Measurements from ENCODE around the gene GPR31.

GPR31 gene

GRCh38 chr6:167139761-167140160, 18.0 kb downstream of the GPR31 start:
- DNase-seq (ENCODE audit: low spot score) = peak; percentile 20

- no peak for DNase-seq (ENCODE audit: low spot score)
Measured at GRCh38 chr6:167137881-167138280, 19.9 kb downstream of the GPR31 start.

DNA sequence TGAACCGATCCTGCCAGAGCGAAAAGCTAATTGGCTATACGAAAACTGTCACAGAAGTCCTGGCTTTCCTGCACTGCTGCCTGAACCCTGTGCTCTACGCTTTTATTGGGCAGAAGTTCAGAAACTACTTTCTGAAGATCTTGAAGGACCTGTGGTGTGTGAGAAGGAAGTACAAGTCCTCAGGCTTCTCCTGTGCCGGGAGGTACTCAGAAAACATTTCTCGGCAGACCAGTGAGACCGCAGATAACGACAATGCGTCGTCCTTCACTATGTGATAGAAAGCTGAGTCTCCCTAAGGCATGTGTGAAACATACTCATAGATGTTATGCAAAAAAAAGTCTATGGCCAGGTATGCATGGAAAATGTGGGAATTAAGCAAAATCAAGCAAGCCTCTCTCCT, 20.7 kb downstream of the GPR31 start:
- no peak for DNase-seq (ENCODE audit: low spot score)

GRCh38 chr6:167136376-167136775, 21.4 kb downstream of the GPR31 start:
- no peak for DNase-seq (ENCODE audit: low spot score)

DNA sequence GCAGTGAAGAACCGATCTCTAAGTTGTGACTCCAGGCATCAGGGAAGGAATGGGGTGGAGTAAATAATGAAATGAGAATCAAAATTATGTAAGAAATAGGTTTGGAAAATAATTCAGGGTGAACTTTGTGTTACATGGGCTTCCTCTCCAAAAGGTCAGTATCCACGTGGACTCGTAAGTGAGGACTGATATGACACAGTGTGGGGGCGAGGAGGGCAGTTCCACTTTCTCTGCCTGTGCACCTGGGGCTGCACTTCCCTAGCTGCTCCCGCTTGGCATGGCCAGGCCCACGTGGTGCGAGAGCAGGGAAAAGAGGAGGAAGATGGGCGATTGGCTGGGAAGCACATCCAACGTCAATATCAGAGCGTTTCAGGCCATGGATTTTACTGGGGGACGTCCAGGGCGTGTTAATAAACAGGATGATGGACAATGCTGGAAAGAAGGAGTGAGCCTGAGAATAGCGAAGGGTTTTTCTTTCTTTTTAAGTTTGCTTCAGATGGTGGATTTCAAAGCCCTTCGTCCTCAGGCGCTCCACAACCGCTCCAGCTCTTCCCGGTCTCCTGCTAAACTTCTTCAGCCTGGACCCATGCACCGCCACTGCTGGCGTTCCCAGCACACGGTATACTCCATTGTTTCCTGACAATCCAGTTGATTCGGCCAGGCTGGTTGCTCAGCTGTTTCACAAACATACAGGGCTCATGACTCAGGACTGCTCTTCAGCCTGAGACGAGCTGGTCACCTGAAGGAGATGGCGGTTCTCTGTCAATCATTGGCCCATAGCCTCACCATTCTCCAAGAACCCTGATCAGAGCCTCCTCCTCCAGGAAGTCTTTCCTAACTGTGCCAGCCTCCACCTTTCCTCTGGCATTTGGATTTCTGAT, 23.1 kb downstream of the GPR31 start:
- DNase-seq (ENCODE audit: low spot score) = no peak

DNA sequence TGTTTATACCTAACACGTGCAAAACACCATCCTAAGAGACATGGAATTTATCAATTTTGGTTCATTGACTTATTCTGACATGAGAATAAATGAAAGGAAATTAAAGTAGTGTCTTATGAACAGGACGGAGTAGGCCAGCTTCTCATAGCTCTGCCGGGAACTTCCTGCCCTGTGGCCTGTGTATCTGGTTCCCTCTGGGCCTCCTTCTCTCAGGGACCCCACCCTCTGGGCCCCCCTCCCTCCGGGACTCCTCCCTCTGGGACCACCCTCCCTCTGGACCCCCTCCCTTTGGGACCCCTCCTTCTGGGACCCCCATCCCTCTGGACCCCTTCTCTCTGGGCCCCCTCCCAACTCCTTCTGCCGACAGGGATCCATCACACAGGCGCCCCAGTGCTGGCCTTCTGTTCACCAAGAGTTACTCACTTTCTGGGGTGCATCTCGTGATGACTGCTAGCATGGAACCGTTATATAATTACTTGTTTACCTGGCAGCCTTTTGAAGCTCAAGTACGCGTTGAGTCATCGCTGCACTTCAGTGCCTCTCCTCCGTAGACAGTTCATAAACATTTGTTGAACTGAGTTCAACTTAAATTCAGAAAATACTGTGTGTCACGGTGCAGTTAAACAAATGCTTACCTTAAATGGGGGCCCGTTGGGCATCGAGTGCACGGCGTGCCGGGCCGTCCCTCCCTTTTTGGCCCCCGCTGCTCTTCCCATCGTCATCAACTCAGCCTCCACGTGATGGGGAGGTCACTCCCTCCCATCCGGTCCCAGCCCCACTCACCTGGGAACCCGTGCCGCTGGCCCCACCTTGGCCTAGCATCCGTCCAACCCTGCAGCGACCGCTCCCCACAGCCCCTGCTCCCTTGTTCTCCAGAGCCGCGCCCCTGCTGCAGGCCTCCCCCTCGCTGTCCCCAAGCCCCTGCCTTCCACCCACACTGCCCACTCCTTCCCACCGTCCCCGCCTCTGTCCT, 26.8 kb downstream of the GPR31 start:
- no peak for DNase-seq (ENCODE audit: low spot score)

DNA sequence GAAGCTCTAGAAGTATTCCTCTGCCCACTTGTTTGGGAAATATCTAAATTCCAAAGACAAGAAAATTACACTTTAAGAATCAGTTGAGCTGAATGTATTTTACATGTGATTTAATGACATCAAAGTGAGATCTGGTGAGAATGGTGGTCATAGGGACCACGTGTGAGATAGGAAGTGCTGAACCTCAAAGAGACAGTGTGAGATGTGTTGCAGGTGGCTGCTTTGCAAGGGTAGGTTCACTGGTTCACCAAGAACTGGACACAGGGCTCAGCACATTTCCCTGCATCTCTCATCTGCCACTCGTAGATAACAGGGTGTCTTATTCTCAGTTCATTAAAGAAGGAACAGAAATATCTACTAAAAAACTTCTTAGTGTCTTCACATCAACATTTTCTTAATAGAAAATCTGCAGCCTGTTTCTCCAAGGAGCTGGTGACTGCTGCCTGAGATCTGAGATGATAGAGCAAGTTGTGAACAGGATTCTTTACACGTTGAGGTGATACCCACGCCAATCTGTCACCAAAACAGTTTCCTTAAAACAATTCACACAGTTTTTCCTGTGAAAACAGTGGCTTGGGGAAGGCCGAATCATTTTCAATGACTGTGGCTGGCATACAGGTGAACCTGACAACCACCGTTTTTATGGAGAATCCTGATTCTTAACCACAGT, 27.6 kb downstream of the GPR31 start:
- peak; percentile 46 for DNase-seq (ENCODE audit: low spot score)

GRCh38 chr6:167129562-167129961, 28.2 kb downstream of the GPR31 start:
- no peak for DNase-seq (ENCODE audit: low spot score)

DNA sequence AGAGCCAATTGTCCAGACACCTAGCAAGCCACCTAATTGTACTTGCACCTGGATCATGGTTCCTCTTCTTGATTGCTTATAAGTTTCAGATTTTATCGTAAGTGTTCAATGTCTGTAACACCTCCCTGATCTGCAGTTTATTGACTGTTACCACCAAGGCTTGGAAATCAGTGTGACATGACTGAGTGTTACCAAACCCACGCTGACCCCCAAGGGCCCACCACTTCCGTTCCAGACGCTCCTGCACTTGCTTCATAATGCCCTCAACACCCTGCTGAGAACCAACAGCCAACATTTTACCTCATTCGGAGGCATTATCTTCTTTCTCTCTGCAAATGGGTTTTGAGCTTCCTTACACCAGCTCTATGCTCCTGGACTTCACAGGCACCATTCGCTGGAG, 28.6 kb downstream of the GPR31 start:
- no peak for DNase-seq (ENCODE audit: low spot score)

DNA sequence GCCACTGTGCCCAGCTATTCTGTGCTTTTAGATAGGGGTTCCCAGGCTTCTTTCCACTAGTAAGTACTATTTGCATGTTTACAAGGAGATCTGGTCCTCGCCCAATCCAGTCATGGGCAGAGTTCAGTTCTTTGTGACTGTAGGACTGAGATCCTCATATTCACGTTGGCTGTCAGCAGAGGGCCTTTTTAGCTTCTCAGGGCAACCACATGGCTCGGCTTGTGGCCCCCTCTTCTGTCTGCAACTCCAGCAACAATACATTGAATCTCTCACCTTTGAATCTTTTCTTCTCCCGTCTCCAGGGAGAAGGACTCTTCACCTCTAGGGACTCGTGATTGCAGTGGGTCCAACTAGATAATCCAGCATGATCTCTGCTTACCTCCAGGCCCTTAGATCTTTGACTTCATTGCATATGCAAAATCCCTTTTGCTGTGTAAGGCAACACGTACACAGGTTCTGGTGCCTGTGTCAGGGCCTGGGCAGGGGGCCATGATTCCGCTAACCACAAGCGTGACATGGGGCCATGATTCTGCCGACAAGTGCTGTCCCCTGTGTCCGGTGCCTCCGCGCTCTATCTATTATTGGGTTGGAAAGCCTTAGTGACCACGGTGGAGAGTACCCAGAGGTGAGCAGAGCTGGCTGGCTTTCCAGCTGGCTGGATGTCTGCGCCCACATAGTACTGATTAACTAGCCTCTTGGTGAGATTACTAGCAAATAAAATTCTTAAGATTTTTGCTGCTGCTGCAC, 29.8 kb downstream of the GPR31 start:
- DNase-seq (ENCODE audit: low spot score) = no peak

DNA sequence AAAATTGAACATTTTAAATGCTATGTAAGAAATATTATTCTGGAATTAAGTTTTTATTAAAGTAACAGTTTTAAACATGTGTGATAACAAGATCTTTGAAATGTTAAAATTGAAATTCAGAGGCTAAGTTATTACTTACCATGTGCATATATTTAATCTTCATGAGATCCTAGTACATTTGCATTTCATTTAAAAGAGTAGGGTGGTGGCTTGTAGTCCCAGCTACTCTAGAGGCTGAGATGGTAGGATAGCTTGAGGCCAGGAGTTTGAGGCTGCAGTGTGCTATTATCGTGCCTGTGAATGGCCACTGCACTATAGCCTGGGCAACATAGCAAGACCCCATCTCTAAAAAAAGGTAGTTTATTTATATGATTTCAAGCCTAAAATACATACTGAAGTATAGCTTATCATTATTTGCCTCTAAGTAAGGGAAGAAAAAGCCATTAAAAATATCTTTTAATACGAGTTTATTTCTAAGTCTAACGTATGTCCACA, 31.9 kb downstream of the GPR31 start:
- no peak for DNase-seq (ENCODE audit: low spot score)

- DNase-seq (ENCODE audit: low spot score) = no peak
Measured at GRCh38 chr6:167125410-167125809, 32.4 kb downstream of the GPR31 start.

DNA sequence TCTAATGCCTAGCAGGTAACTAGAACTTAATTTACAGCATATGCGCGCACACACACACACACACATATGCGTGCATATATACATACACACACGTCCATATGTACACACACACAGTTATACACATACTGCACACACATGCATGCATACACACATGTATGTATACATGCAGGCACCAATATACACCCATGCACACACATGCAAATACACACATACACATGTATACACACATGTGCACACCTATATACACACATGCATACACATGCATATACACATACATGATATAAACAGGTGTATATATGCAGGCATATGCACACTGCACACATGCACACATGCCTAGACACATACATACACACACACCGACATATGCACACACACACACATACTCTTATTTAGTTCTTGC, 33.0 kb downstream of the GPR31 start:
- DNase-seq (ENCODE audit: low spot score) = no peak

DNA sequence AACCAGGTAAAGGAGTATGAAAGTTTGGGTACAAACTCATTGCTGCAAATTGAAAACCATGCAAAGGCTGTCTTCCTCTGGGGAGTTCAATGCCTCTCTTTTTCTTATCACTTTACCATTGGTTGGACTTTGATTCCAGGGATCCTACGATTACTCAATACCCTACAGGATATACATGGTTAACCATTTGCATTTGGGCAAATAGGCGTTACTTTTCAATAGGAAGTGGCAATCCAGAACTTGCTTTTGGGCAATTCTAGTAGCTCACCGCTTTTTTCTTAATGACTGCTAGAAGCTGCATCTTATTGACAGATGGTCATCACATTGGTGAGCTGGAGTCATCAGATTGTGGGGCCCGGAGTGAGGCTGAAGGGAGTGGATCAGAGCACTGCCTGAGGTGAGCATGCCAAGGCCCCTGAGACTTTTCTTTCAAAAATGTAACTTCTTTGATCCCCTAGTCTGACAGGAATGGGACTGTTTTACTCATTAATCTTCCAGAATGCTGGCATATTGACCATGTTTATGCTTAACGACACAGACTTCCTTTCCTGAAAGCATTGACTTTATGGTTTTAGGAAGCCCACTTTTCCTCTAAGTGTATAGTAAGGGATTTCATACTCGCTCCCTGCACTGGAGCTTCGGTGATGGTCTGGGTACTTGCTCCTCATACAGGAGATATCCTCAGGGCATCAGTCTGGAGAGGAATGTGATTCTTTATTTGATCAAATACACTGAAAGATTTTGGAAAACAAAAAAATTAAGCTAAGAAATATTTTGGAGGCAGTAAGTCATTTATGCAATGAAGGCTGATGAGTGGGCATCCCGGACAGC, 34.7 kb downstream of the GPR31 start, which contains the start of gene CCR6:
Gene CCR6, plus strand, starts transcription at position 270 of the 831 bp plus-strand sequence. CDS start 13,039 bp downstream, outside the sequence.
- DNase-seq (ENCODE audit: low spot score) = peak; percentile 21

- peak; percentile 53 for DNase-seq (ENCODE audit: low spot score)
Measured at GRCh38 chr6:167122041-167122826, 35.5 kb downstream of the GPR31 start.

- no peak for DNase-seq (ENCODE audit: low spot score)
Measured at GRCh38 chr6:167121335-167121841, 36.4 kb downstream of the GPR31 start.

GRCh38 chr6:167120583-167120903, 37.2 kb downstream of the GPR31 start:
- DNase-seq (ENCODE audit: low spot score) = peak; percentile 58

- DNase-seq (ENCODE audit: low spot score) = peak; percentile 46
Measured at GRCh38 chr6:167119670-167120582, 37.9 kb downstream of the GPR31 start.

All from NAMALWA (cell line).